Astrocyte of the cerebellum (primary cell): Measurements from ENCODE around the gene CERS6.

Experiments used
- DNase-seq: peaks from one replicate; pipeline ENCODE4 v3.0.0-alpha.2; 2011; ENCODE audit warnings: low read depth
- H3K4me3 ChIP-seq: 2 replicates; pipeline ENCODE4 v1.5.1; 2011; ENCODE audit warnings: mild to moderate bottlenecking, low read depth, low read length, moderate library complexity
- CTCF ChIP-seq: IDR thresholded peaks from 2 replicates; pipeline ENCODE4 v1.5.1; 2012; ENCODE audit warnings: low read length, low read depth, moderate library complexity, mild to moderate bottlenecking; ENCODE audit errors: missing control alignments
- in situ Hi-C: cut with HindIII; loops from 2 replicates; pipeline ENCODE4 v1.10.0; 2017; ENCODE audit warnings: low sequenced_read_pairs

CERS6 gene

GRCh38 chr2:168503901-168504300, 47.8 kb downstream of the CERS6 start:
- in situ Hi-C loops, result loop anchor here (5.0 kb wide), 1 partner anchor 72 kb away; no protein-coding TSS in a partner anchor
- DNase-seq, result no peak
- TF ChIP-seq CTCF, result no peak
- H3K4me3 ChIP-seq, result no peak overlapping the region

GRCh38 chr2:168504323-168504722, 48.3 kb downstream of the CERS6 start:
- no peak overlapping the region for H3K4me3 ChIP-seq
- TF ChIP-seq CTCF, result no peak
- in situ Hi-C loops, result loop anchor here (5.0 kb wide), 1 partner anchor 72 kb away; no protein-coding TSS in a partner anchor
- DNase-seq, result no peak

- DNase-seq, result no peak
- TF ChIP-seq CTCF, result no peak
- no peak overlapping the region for H3K4me3 ChIP-seq
- in situ Hi-C loops, result no loop called here
Observed at GRCh38 chr2:168510125-168510756, 54.2 kb downstream of the CERS6 start.

GRCh38 chr2:168514692-168515091, 58.6 kb downstream of the CERS6 start:
- H3K4me3 ChIP-seq, result no peak overlapping the region
- no peak for DNase-seq
- TF ChIP-seq CTCF, result no peak
- in situ Hi-C loops, result no loop called here

- in situ Hi-C loops, result no loop called here
- no peak for TF ChIP-seq CTCF
- H3K4me3 ChIP-seq, result no peak overlapping the region
- DNase-seq, result peak; percentile 73
Observed at GRCh38 chr2:168515502-168515901, 59.4 kb downstream of the CERS6 start.

GRCh38 chr2:168517816-168518215, 61.7 kb downstream of the CERS6 start:
- H3K4me3 ChIP-seq, result no peak overlapping the region
- no peak for TF ChIP-seq CTCF
- in situ Hi-C loops, result no loop called here
- DNase-seq, result no peak
